ENCODE measurements around the gene SLC25A26.
"Not testable (repeated sequence)": the region's sequence is repeated elsewhere in the genome, so short reads cannot be mapped to it uniquely, and the experiment has no call there.

SLC25A26 gene

GRCh38 chr3:66410976-66411375 lies 190.2 kb downstream of the SLC25A26 start:
- peak overlapping the region; percentile 32 for H3K27ac Mint-ChIP-seq
- H3K4me3 Mint-ChIP-seq, result no peak overlapping the region
- no peak for DNase-seq
- no peaks in the 10 kb centered on the region for H3K27me3 Mint-ChIP-seq
- H3K36me3 Mint-ChIP-seq (ENCODE audit: low read depth), result peaks cover 94% of the 10 kb centered on the region
- peaks cover 13% of the 10 kb centered on the region for H3K4me1 Mint-ChIP-seq (ENCODE audit: low read depth)
- no peaks in the 10 kb centered on the region for H3K9me3 Mint-ChIP-seq

- peak overlapping the region; percentile 32 for H3K27ac Mint-ChIP-seq
- peaks cover 94% of the 10 kb centered on the region for H3K36me3 Mint-ChIP-seq (ENCODE audit: low read depth)
- H3K27me3 Mint-ChIP-seq, result no peaks in the 10 kb centered on the region
- H3K4me3 Mint-ChIP-seq, result no peak overlapping the region
- peaks cover 13% of the 10 kb centered on the region for H3K4me1 Mint-ChIP-seq (ENCODE audit: low read depth)
- no peaks in the 10 kb centered on the region for H3K9me3 Mint-ChIP-seq
- DNase-seq, result no peak
Observed at GRCh38 chr3:66411474-66411873, 190.7 kb downstream of the SLC25A26 start.

- DNase-seq, result no peak
- Mint-ChIP-seq H3K4me1 (ENCODE audit: low read depth) (peaks cover 13% of the 10 kb centered on the region), H3K27ac (peak overlapping the region; percentile 29), H3K27me3 (no peaks in the 10 kb centered on the region), H3K36me3 (ENCODE audit: low read depth) (peaks cover 93% of the 10 kb centered on the region), H3K4me3 (no peak overlapping the region), H3K9me3 (no peaks in the 10 kb centered on the region)
Observed at GRCh38 chr3:66411961-66412887, 191.4 kb downstream of the SLC25A26 start.

GRCh38 chr3:66413151-66413751 lies 192.4 kb downstream of the SLC25A26 start:
- Mint-ChIP-seq H3K27ac (peak overlapping the region; percentile 72), H3K27me3 (no peaks in the 10 kb centered on the region), H3K9me3 (no peaks in the 10 kb centered on the region), H3K4me1 (ENCODE audit: low read depth) (peaks cover 13% of the 10 kb centered on the region), H3K4me3 (no peak overlapping the region), H3K36me3 (ENCODE audit: low read depth) (peaks cover 90% of the 10 kb centered on the region)
- no peak for DNase-seq

- H3K27me3 Mint-ChIP-seq, result no peaks in the 10 kb centered on the region
- DNase-seq, result no peak
- peak overlapping the region; percentile 24 for H3K27ac Mint-ChIP-seq
- no peak overlapping the region for H3K4me3 Mint-ChIP-seq
- peaks cover 89% of the 10 kb centered on the region for H3K36me3 Mint-ChIP-seq (ENCODE audit: low read depth)
- H3K9me3 Mint-ChIP-seq, result no peaks in the 10 kb centered on the region
- H3K4me1 Mint-ChIP-seq (ENCODE audit: low read depth), result peaks cover 17% of the 10 kb centered on the region
Observed at GRCh38 chr3:66414846-66415245, 194.0 kb downstream of the SLC25A26 start.

GRCh38 chr3:66415867-66416428 lies 195.1 kb downstream of the SLC25A26 start:
- Mint-ChIP-seq H3K36me3 (ENCODE audit: low read depth) (peaks cover 89% of the 10 kb centered on the region), H3K27ac (no peak overlapping the region), H3K9me3 (peaks cover 5% of the 10 kb centered on the region), H3K27me3 (no peaks in the 10 kb centered on the region), H3K4me1 (ENCODE audit: low read depth) (peaks cover 27% of the 10 kb centered on the region), H3K4me3 (no peak overlapping the region)
- DNase-seq, result no peak

GRCh38 chr3:66416556-66417304 lies 195.9 kb downstream of the SLC25A26 start:
- no peak overlapping the region for H3K4me3 Mint-ChIP-seq
- H3K27ac Mint-ChIP-seq, result peak overlapping the region; percentile 54
- H3K36me3 Mint-ChIP-seq (ENCODE audit: low read depth), result peaks cover 87% of the 10 kb centered on the region
- no peak for DNase-seq
- peaks cover 8% of the 10 kb centered on the region for H3K9me3 Mint-ChIP-seq
- H3K4me1 Mint-ChIP-seq (ENCODE audit: low read depth), result peaks cover 30% of the 10 kb centered on the region
- H3K27me3 Mint-ChIP-seq, result no peaks in the 10 kb centered on the region

GRCh38 chr3:66418475-66418931 lies 197.7 kb downstream of the SLC25A26 start:
- Mint-ChIP-seq H3K4me1 (ENCODE audit: low read depth) (peaks cover 22% of the 10 kb centered on the region), H3K4me3 (no peak overlapping the region), H3K36me3 (ENCODE audit: low read depth) (peaks cover 89% of the 10 kb centered on the region), H3K9me3 (peaks cover 18% of the 10 kb centered on the region), H3K27ac (no peak overlapping the region), H3K27me3 (no peaks in the 10 kb centered on the region)
- DNase-seq, result no peak

- Mint-ChIP-seq H3K27ac (no peak overlapping the region), H3K4me1 (ENCODE audit: low read depth) (peaks cover 25% of the 10 kb centered on the region), H3K36me3 (ENCODE audit: low read depth) (peaks cover 89% of the 10 kb centered on the region), H3K27me3 (no peaks in the 10 kb centered on the region), H3K4me3 (no peak overlapping the region), H3K9me3 (peaks cover 20% of the 10 kb centered on the region)
- DNase-seq, result no peak
Observed at GRCh38 chr3:66419036-66419435, 198.2 kb downstream of the SLC25A26 start.

- not testable (repeated sequence) for H3K27me3 Mint-ChIP-seq, H3K27ac Mint-ChIP-seq, H3K4me3 Mint-ChIP-seq, DNase-seq
- H3K9me3 Mint-ChIP-seq, result peaks cover 23% of the 10 kb centered on the region
- peaks cover 38% of the 10 kb centered on the region for H3K4me1 Mint-ChIP-seq (ENCODE audit: low read depth)
- H3K36me3 Mint-ChIP-seq (ENCODE audit: low read depth), result peaks cover 75% of the 10 kb centered on the region
Observed at GRCh38 chr3:66421144-66421543, 200.3 kb downstream of the SLC25A26 start.

- not testable (repeated sequence) for H3K4me3 Mint-ChIP-seq, H3K27me3 Mint-ChIP-seq, DNase-seq, H3K27ac Mint-ChIP-seq
- Mint-ChIP-seq H3K9me3 (peaks cover 23% of the 10 kb centered on the region), H3K36me3 (ENCODE audit: low read depth) (peaks cover 74% of the 10 kb centered on the region), H3K4me1 (ENCODE audit: low read depth) (peaks cover 45% of the 10 kb centered on the region)
Observed at GRCh38 chr3:66421893-66422292, 201.1 kb downstream of the SLC25A26 start.

- Mint-ChIP-seq H3K4me3 (no peak overlapping the region), H3K9me3 (peaks cover 23% of the 10 kb centered on the region), H3K27ac (peak overlapping the region; percentile 69), H3K27me3 (no peaks in the 10 kb centered on the region), H3K4me1 (ENCODE audit: low read depth) (peaks cover 50% of the 10 kb centered on the region), H3K36me3 (ENCODE audit: low read depth) (peaks cover 64% of the 10 kb centered on the region)
- no peak for DNase-seq
Observed at GRCh38 chr3:66423791-66424190, 203.0 kb downstream of the SLC25A26 start.

- Mint-ChIP-seq H3K4me3 (no peak overlapping the region), H3K4me1 (ENCODE audit: low read depth) (peaks cover 47% of the 10 kb centered on the region), H3K36me3 (ENCODE audit: low read depth) (peaks cover 55% of the 10 kb centered on the region), H3K27me3 (no peaks in the 10 kb centered on the region), H3K9me3 (peaks cover 23% of the 10 kb centered on the region), H3K27ac (peak overlapping the region; percentile 15)
- no peak for DNase-seq
Observed at GRCh38 chr3:66425032-66425431, 204.2 kb downstream of the SLC25A26 start.

GRCh38 chr3:66425576-66426114 lies 204.8 kb downstream of the SLC25A26 start:
- H3K4me3 Mint-ChIP-seq, result no peak overlapping the region
- peaks cover 19% of the 10 kb centered on the region for H3K9me3 Mint-ChIP-seq
- DNase-seq, result no peak
- H3K4me1 Mint-ChIP-seq (ENCODE audit: low read depth), result peaks cover 45% of the 10 kb centered on the region
- no peak overlapping the region for H3K27ac Mint-ChIP-seq
- H3K36me3 Mint-ChIP-seq (ENCODE audit: low read depth), result peaks cover 50% of the 10 kb centered on the region
- no peaks in the 10 kb centered on the region for H3K27me3 Mint-ChIP-seq

Measured in activated T-cell treated with anti-CD3 and anti-CD28 coated beads, Interleukin-2, amount 50 U/mL, for 24 hours (primary cell).